Testis (tissue), 3 donors: ENCODE results near the gene MYLK4. TPM values are rescaled to one million over a fixed set of nuclear protein-coding genes. Genes with fewer than 3 reads are reported as not detected.

Source experiments
- DNase-seq: peaks from one replicate; pipeline ENCODE4 v3.0.0-alpha.2; 2019
- H3K27ac ChIP-seq, 2 donors: fragments of 200-600 bp; sonication (generic); one replicate each; pipeline ENCODE4 v1.5.1; 2019
- H3K27me3 ChIP-seq: fragments of 200-600 bp; sonication (generic); one replicate; pipeline ENCODE4 v1.5.1; 2019
- H3K36me3 ChIP-seq: fragments of 200-600 bp; sonication (generic); one replicate; pipeline ENCODE4 v1.5.1; 2017; ENCODE audit warnings: low read depth; ENCODE audit errors: missing control alignments
- H3K4me1 ChIP-seq: fragments of 200-600 bp; sonication (generic); one replicate; pipeline ENCODE4 v1.5.1; 2019
- H3K4me3 ChIP-seq, 2 donors: fragments of 200-600 bp; sonication (generic); one replicate each; pipeline ENCODE4 v1.5.1; 2017 to 2019
- H3K9me3 ChIP-seq: fragments of 200-600 bp; sonication (generic); one replicate; pipeline ENCODE4 v1.5.1; 2017
- CTCF ChIP-seq, 3 experiments: fragments of 450-650 bp in 2 of 3; fragments of 200-600 bp in 1 of 3; sonication (generic) in 1 of 3; IDR thresholded peaks; one replicate each; pipeline ENCODE4 v1.5.1; 2016 to 2019; ENCODE audit warnings: antibody characterized with exemption in 3 of 3, mild to moderate bottlenecking in 2 of 3, moderate library complexity in 1 of 3
- POLR2A ChIP-seq: fragments of 450-650 bp; IDR thresholded peaks from one replicate; pipeline ENCODE4 v1.6.1; 2017; ENCODE audit warnings: antibody characterized with exemption, mild to moderate bottlenecking, moderate library complexity
- WGBS, 2 donors: methylation state at CpG; one replicate each; pipeline ENCODE4 v1.1.5; 2018; 5-methylcytosine and 5-hydroxymethylcytosine counted together
- intact Hi-C: fragments of 100-400 bp; cut with DNase I; formaldehyde crosslinking; loops from one replicate; pipeline ENCODE4 v1.15.1; 2023; ENCODE audit warnings: low total_unique reads
- polyA plus RNA-seq: library from polyadenylated mRNA; stranded (reverse); fragments of 350-450 nt; fragmentation: Illumina TruSeq; extraction: RNeasy Lipid Tissue Mini Kit (QIAGEN cat#74804); gene quantifications from one replicate; pipeline ENCODE4 v1.2.3, GENCODE V29; 2014; ENCODE audit warnings: low read depth, low replicate concordance; ENCODE audit not compliant: insufficient read depth
- total RNA-seq, 2 donors: library from RNA; depleted of rRNA; stranded (reverse); fragments of >200 nt; gene quantifications; one replicate each; pipeline ENCODE4 v1.2.3, GENCODE V29; 2016

MYLK4 gene
- total and polyA plus RNA-seq, 3 donors from 2014 or later = 0.62 to 1.5 (median 0.71) TPM

GRCh38 chr6:2739335-2739734, 11.4 kb downstream of the MYLK4 start:
- intact Hi-C loops = no loop called here
- H3K4me3 ChIP-seq = no peak overlapping the region
- WGBS, 2 donors = 91 to 93% methylated on average over 4 of the region's 4 CpGs

GRCh38 chr6:2738373-2738979, 12.2 kb downstream of the MYLK4 start:
- Histone ChIP-seq H3K9me3 (no peaks in the 10 kb centered on the region), H3K27ac (no peak overlapping the region), H3K27me3 (no peaks in the 10 kb centered on the region), H3K36me3 (no peaks in the 10 kb centered on the region), H3K4me3 (no peak overlapping the region), H3K4me1 (peaks cover 10% of the 10 kb centered on the region)
- DNase-seq = peak; percentile 75
- intact Hi-C loops = no loop called here
- peak; percentile 39 to 65 (median 65) for TF ChIP-seq CTCF (IDR thresholded peaks at IDR 0.05)
- TF ChIP-seq POLR2A = no peak
- WGBS, 2 donors = 29 to 33% methylated on average over 5 of the region's 5 CpGs

More at GRCh38 chr6:2739335-2739734, 11.4 kb downstream of the MYLK4 start:
- Histone ChIP-seq H3K4me1 (peaks cover 9% of the 10 kb centered on the region), H3K9me3 (no peaks in the 10 kb centered on the region), H3K27me3 (no peaks in the 10 kb centered on the region), H3K27ac (no peak overlapping the region), H3K36me3 (no peaks in the 10 kb centered on the region)
- TF ChIP-seq POLR2A (no peak), CTCF (IDR thresholded peaks at IDR 0.05) (no peak)
- no peak for DNase-seq

- Histone ChIP-seq H3K27me3 (no peaks in the 10 kb centered on the region), H3K4me3 (no peak overlapping the region), H3K9me3 (no peaks in the 10 kb centered on the region), H3K36me3 (no peaks in the 10 kb centered on the region), H3K4me1 (peaks cover 14% of the 10 kb centered on the region), H3K27ac (no peak overlapping the region)
- 58 to 65% methylated on average over 3 of the region's 3 CpGs for WGBS, 2 donors
- TF ChIP-seq POLR2A (no peak), CTCF (IDR thresholded peaks at IDR 0.05) (no peak)
- intact Hi-C loops = no loop called here
- DNase-seq = no peak
Observed at GRCh38 chr6:2737885-2738284, 12.8 kb downstream of the MYLK4 start.

- Histone ChIP-seq H3K9me3 (no peaks in the 10 kb centered on the region), H3K4me1 (peaks cover 34% of the 10 kb centered on the region), H3K27me3 (no peaks in the 10 kb centered on the region), H3K36me3 (no peaks in the 10 kb centered on the region), H3K4me3 (no peak overlapping the region), H3K27ac (peak overlapping the region in 1 of 2 donors; percentile 71)
- intact Hi-C loops = no loop called here
- no peak for TF ChIP-seq POLR2A
- TF ChIP-seq CTCF (IDR thresholded peaks at IDR 0.05) = no peak
- 76 to 88% methylated on average over 2 of the region's 2 CpGs for WGBS, 2 donors
- DNase-seq = no peak
Observed at GRCh38 chr6:2734488-2735166, 16.1 kb downstream of the MYLK4 start.
